ENCODE results near the gene RNASE12.

DNA sequence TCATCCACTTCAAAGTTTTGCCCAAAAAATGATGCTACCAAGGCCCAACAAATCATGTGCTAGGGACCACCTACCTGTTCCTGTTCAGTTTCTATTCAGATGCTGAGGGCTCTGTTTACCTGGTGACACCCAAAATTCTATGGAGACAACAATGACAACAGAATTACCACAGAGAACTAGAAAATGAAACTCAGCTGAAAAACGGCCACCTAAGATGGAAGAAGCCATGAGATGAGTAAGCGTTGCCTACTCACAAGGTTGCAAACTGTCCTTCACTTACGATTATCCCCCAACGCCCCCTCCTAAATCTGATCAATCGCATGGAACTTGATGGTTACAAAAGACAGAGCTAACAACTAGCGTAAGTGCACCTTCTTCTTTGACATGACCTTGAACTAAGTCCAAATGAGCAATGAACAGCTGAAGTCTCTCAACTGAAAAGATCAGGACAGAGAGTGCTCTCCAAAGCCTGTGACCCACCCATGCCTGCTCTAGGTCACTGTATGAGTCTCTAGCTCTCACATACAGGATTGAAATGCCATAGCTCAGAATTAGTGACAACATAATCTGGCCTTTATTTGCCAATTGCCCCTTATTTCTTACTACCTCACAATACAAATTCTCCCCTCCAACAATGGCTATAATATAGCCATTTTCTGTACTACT, 3.6 kb downstream of the RNASE12 start, which contains the start of gene RNASE11:
- TF ChIP-seq, protein P1, sequence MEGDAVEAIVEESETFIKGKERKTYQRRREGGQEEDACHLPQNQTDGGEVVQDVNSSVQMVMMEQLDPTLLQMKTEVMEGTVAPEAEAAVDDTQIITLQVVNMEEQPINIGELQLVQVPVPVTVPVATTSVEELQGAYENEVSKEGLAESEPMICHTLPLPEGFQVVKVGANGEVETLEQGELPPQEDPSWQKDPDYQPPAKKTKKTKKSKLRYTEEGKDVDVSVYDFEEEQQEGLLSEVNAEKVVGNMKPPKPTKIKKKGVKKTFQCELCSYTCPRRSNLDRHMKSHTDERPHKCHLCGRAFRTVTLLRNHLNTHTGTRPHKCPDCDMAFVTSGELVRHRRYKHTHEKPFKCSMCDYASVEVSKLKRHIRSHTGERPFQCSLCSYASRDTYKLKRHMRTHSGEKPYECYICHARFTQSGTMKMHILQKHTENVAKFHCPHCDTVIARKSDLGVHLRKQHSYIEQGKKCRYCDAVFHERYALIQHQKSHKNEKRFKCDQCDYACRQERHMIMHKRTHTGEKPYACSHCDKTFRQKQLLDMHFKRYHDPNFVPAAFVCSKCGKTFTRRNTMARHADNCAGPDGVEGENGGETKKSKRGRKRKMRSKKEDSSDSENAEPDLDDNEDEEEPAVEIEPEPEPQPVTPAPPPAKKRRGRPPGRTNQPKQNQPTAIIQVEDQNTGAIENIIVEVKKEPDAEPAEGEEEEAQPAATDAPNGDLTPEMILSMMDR (IDR thresholded peaks at IDR 0.05; ENCODE audit: low read depth, low read length) = no peak
- TF ChIP-seq POLR2A (IDR thresholded peaks at IDR 0.05; ENCODE audit: extremely low read depth, insufficient read length) = no peak
- no peak for TF ChIP-seq MYC (IDR thresholded peaks at IDR 0.05; ENCODE audit: low read depth, low read length)
- TF ChIP-seq, protein P2, sequence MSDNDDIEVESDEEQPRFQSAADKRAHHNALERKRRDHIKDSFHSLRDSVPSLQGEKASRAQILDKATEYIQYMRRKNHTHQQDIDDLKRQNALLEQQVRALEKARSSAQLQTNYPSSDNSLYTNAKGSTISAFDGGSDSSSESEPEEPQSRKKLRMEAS (IDR thresholded peaks at IDR 0.05; ENCODE audit: low read depth, low read length) = no peak

Measured in NB4 (cell line).